Tibial nerve (tissue), 4 donors: ENCODE data around the gene HTT. TPM values are rescaled to one million over a fixed set of nuclear protein-coding genes. Genes with fewer than 3 reads are reported as not detected.

ENCODE experiments used
- DNase-seq, 2 donors: peaks; one replicate each; pipeline ENCODE4 v3.0.0-alpha.2; 2019; ENCODE audit warnings: low spot score in 2 of 2
- H3K27ac ChIP-seq, 4 donors: fragments of 200-600 bp; sonication (generic) in 3 of 4; one replicate each; pipeline ENCODE4 v1.5.1; 2017 to 2019; ENCODE audit warnings: mild to moderate bottlenecking in 1 of 4
- H3K27me3 ChIP-seq, 2 donors: fragments of 200-600 bp; sonication (generic) in 1 of 2; one replicate each; pipeline versions ENCODE4 v1.5.1 to v1.6.0; 2017 to 2019
- H3K36me3 ChIP-seq, 3 donors: fragments of 200-600 bp; sonication (generic); one replicate each; pipeline ENCODE4 v1.5.1; 2018 to 2019
- H3K4me1 ChIP-seq, 4 donors: fragments of 200-600 bp; sonication (generic) in 3 of 4; one replicate each; pipeline ENCODE4 v1.5.1; 2017 to 2019
- H3K4me3 ChIP-seq, 4 donors: fragments of 200-600 bp; sonication (generic) in 3 of 4; one replicate each; pipeline ENCODE4 v1.5.1; 2017 to 2019; ENCODE audit warnings: mild to moderate bottlenecking in 1 of 4, moderate library complexity in 1 of 4
- H3K9me3 ChIP-seq, 4 donors: fragments of 200-600 bp; sonication (generic) in 3 of 4; one replicate each; pipeline ENCODE4 v1.5.1; 2017 to 2019
- EP300 ChIP-seq, 2 donors: sonication (generic); formaldehyde crosslinking; IDR thresholded peaks; one replicate each; pipeline ENCODE4 v1.6.1; 2017; ENCODE audit warnings: antibody characterized with exemption in 2 of 2, mild to moderate bottlenecking in 1 of 2
- POLR2A ChIP-seq, 2 donors: fragments of 450-650 bp; IDR thresholded peaks; one replicate each; pipeline ENCODE4 v1.6.1; 2017; ENCODE audit warnings: antibody characterized with exemption in 2 of 2, mild to moderate bottlenecking in 2 of 2, moderate library complexity in 2 of 2
- WGBS, 2 donors: methylation state at CpG; one replicate each; pipeline ENCODE4 v1.1.5; 2018; 5-methylcytosine and 5-hydroxymethylcytosine counted together
- total RNA-seq, 4 donors: library from RNA; depleted of rRNA; stranded (reverse); fragments of >200 nt; gene quantifications; one replicate each; pipeline ENCODE4 v1.1.0, GENCODE V29; 2016
- TF ChIP-seq, protein P1 (sequence below), 5 experiments: fragments of 200-600 bp in 3 of 5; fragments of 450-650 bp in 2 of 5; sonication (generic) in 3 of 5; IDR thresholded peaks; one replicate each; pipeline ENCODE4 v1.5.1; 2016 to 2019; ENCODE audit warnings: antibody characterized with exemption in 5 of 5, mild to moderate bottlenecking in 3 of 5, moderate library complexity in 2 of 5

HTT gene
- total RNA-seq, 4 donors from 2014 or later, result 62.2 to 93.6 (median 81.2) TPM

DNA sequence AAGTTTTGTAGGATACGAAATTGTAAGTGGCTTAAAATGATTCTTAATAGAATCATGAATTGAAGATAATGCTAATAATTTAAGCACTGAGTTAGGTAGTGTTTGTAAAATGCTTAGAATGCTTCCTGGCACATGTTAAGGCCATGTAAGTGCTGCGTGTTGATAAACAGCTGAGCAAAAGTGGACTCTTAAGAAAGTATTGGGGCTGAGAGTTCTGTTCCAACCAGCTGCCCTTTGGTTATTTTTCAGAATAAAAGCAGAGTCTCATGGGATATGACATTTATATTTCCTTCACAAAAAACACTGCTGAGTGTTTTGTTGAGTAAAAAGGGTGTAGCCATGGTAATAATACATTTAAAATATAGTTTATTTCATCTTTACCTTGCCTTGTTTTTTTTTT lies 42.5 kb downstream of the HTT start:
- no peak for DNase-seq
- peaks cover 0 to 13% (median 2%) of the 10 kb centered on the region in 4 donors for H3K4me1 ChIP-seq
- 63 to 70% methylated on average over 2 of the region's 2 CpGs for WGBS, 2 donors

DNA sequence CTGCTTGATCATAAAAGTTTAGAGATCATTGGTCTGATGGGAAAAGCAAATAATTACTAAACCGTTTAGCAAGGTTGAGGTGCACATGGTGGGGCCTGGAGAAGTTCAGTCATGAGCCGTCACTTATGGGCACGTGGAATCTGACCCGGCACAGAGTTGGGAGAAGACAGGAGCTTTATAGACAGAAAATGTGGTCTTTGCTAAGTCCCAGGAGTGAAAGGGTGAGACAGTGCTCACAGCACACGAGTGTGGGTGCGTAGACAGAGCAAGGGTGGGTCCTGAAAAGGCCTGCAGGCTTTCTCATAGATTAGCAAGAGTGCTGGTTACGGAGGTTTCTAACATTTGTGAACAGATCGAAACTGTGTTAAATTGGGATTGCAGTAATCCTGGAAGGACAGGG lies 43.8 kb downstream of the HTT start:
- whole genome bisulfite sequencing, 2 donors, result 84 to 85% methylated on average over 8 of the region's 8 CpGs
- H3K27me3 ChIP-seq, result no peaks in the 10 kb centered on the region
- H3K27ac ChIP-seq, result no peak overlapping the region

More for the DNA sequence above, 42.5 kb downstream of the HTT start:
- Histone ChIP-seq H3K4me3 (no peak overlapping the region), H3K27ac (no peak overlapping the region), H3K36me3 (peaks cover 2 to 82% (median 17%) of the 10 kb centered on the region in 3 donors), H3K27me3 (no peaks in the 10 kb centered on the region), H3K9me3 (no peaks in the 10 kb centered on the region)
- TF ChIP-seq, protein P1, sequence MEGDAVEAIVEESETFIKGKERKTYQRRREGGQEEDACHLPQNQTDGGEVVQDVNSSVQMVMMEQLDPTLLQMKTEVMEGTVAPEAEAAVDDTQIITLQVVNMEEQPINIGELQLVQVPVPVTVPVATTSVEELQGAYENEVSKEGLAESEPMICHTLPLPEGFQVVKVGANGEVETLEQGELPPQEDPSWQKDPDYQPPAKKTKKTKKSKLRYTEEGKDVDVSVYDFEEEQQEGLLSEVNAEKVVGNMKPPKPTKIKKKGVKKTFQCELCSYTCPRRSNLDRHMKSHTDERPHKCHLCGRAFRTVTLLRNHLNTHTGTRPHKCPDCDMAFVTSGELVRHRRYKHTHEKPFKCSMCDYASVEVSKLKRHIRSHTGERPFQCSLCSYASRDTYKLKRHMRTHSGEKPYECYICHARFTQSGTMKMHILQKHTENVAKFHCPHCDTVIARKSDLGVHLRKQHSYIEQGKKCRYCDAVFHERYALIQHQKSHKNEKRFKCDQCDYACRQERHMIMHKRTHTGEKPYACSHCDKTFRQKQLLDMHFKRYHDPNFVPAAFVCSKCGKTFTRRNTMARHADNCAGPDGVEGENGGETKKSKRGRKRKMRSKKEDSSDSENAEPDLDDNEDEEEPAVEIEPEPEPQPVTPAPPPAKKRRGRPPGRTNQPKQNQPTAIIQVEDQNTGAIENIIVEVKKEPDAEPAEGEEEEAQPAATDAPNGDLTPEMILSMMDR (IDR thresholded peaks at IDR 0.05), result no peak
- no peak for TF ChIP-seq POLR2A (IDR thresholded peaks at IDR 0.05)
- no peak for TF ChIP-seq EP300 (IDR thresholded peaks at IDR 0.05)

DNA sequence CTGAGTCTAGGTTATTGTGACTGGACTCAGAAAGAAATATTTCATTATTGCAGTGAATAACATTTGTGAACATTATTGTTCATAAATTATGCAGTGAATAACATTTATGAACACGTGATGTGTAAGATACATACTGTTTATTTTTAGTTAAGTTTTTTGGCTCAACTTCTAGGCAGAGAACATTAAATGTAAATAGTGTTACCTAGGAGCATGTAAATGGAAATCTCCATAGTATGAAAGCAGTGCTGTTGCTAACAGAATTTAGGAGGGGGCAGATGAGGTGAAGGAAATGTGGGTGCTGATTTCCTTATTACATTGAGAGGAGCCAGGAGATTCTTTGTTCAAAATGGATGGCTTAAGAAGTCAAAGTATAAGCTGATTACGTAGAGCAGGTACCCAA lies 45.0 kb downstream of the HTT start:
- H3K4me1 ChIP-seq, result peaks cover 0 to 32% (median 7%) of the 10 kb centered on the region in 4 donors
- H3K36me3 ChIP-seq, result peaks cover 2 to 67% (median 18%) of the 10 kb centered on the region in 3 donors
- H3K27ac ChIP-seq, result no peak overlapping the region

More for the DNA sequence above, 43.8 kb downstream of the HTT start:
- peaks cover 2 to 75% (median 18%) of the 10 kb centered on the region in 3 donors for H3K36me3 ChIP-seq
- H3K9me3 ChIP-seq, result no peaks in the 10 kb centered on the region
- DNase-seq, result no peak
- H3K4me1 ChIP-seq, result peaks cover 0 to 23% (median 6%) of the 10 kb centered on the region in 4 donors
- no peak overlapping the region for H3K4me3 ChIP-seq
- no peak for TF ChIP-seq POLR2A (IDR thresholded peaks at IDR 0.05)
- TF ChIP-seq, protein P1 (IDR thresholded peaks at IDR 0.05), result no peak
- TF ChIP-seq EP300 (IDR thresholded peaks at IDR 0.05), result no peak

DNA sequence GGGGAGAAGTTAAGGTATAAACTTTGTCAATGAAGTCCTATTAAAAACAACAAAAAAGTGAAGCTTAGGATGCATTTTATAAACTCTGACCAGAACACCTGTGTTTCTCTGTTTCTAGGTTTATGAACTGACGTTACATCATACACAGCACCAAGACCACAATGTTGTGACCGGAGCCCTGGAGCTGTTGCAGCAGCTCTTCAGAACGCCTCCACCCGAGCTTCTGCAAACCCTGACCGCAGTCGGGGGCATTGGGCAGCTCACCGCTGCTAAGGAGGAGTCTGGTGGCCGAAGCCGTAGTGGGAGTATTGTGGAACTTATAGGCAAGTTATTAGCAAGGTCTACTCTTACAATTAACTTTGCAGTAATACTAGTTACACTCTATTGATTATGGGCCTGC lies 46.6 kb downstream of the HTT start:
- H3K4me1 ChIP-seq, result peaks cover 0 to 32% (median 7%) of the 10 kb centered on the region in 4 donors
- H3K27me3 ChIP-seq, result no peaks in the 10 kb centered on the region
- TF ChIP-seq POLR2A (IDR thresholded peaks at IDR 0.05), result no peak
- TF ChIP-seq, protein P1 (IDR thresholded peaks at IDR 0.05), result no peak
- no peak for TF ChIP-seq EP300 (IDR thresholded peaks at IDR 0.05)
- H3K27ac ChIP-seq, result no peak overlapping the region
- no peaks in the 10 kb centered on the region for H3K9me3 ChIP-seq
- 91 to 93% methylated on average over 9 of the region's 9 CpGs for WGBS, 2 donors
- no peak for DNase-seq
- H3K36me3 ChIP-seq, result peaks cover 0 to 59% (median 9%) of the 10 kb centered on the region in 3 donors
- no peak overlapping the region for H3K4me3 ChIP-seq

More for the DNA sequence above, 45.0 kb downstream of the HTT start:
- 80 to 87% methylated on average over 2 of the region's 2 CpGs for WGBS, 2 donors
- TF ChIP-seq POLR2A (IDR thresholded peaks at IDR 0.05) (no peak), EP300 (IDR thresholded peaks at IDR 0.05) (no peak)
- TF ChIP-seq, protein P1 (IDR thresholded peaks at IDR 0.05), result no peak
- Histone ChIP-seq H3K4me3 (no peak overlapping the region), H3K27me3 (no peaks in the 10 kb centered on the region), H3K9me3 (no peaks in the 10 kb centered on the region)
- DNase-seq, result no peak

DNA sequence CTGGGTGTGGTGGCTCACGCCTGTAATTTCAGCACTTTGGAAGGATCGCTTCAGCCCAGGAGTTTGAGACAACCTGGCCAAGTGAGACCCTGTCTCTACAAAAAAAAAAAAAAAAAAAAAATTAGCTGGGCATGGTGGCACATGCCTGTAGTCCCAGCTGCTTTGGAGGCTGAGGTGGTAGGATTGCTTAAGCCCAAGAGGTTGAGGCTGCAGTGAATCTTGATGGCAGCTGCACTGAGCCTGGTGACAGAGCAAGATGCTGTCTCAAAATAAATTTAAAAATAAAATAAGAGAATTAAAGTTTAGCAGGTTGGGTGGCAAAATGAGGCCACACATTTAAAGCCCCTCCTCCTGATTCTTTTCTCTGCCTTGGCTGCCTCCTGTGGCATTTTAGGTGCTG lies 47.1 kb downstream of the HTT start:
- Histone ChIP-seq H3K27ac (peak overlapping the region in 3 of 4 donors; percentile 61 to 74 (median 71)), H3K4me1 (peaks cover 0 to 29% (median 7%) of the 10 kb centered on the region in 4 donors), H3K9me3 (no peaks in the 10 kb centered on the region), H3K36me3 (peaks cover 0 to 57% (median 8%) of the 10 kb centered on the region in 3 donors), H3K27me3 (no peaks in the 10 kb centered on the region), H3K4me3 (no peak overlapping the region)
- 91 to 98% methylated on average over 2 of the region's 2 CpGs for WGBS, 2 donors
- no peak for DNase-seq
- TF ChIP-seq, protein P1 (IDR thresholded peaks at IDR 0.05), result no peak
- TF ChIP-seq POLR2A (IDR thresholded peaks at IDR 0.05) (no peak), EP300 (IDR thresholded peaks at IDR 0.05) (no peak)
